CD14-positive monocyte (primary cell): ENCODE measurements around the gene SPTBN4. TPM values are rescaled to one million over a fixed set of nuclear protein-coding genes. Genes with fewer than 3 reads are reported as not detected.

Experiments used
- DNase-seq, 3 donors: peaks; one replicate each; pipeline ENCODE4 v3.0.0-alpha.2; 2011 to 2022
- H2AFZ ChIP-seq: 2 replicates; pipeline ENCODE4 v1.6.0; 2012; ENCODE audit warnings: mild to moderate bottlenecking, low read depth, low read length, inconsistent platforms; ENCODE audit not compliant: insufficient read depth, poor library complexity, severe bottlenecking
- H3K27ac ChIP-seq, 2 donors: 1 replicate in 1 of 2; 2 replicates in 1 of 2; pipeline ENCODE4 v1.5.1; 2012 to 2013; ENCODE audit warnings: low read length in 2 of 2, control low read depth in 1 of 2, inconsistent platforms in 1 of 2, low read depth in 1 of 2, mild to moderate bottlenecking in 1 of 2
- H3K27me3 ChIP-seq, 2 donors: one replicate each; pipeline versions ENCODE4 v1.6.0 to v1.6.1; 2011 to 2013; ENCODE audit warnings: low read length in 2 of 2; ENCODE audit not compliant: control insufficient read depth in 2 of 2, insufficient read depth in 2 of 2
- H3K36me3 ChIP-seq, 2 donors: replicated peaks in 1 of 2; 1 replicate in 1 of 2; 2 replicates in 1 of 2; pipeline versions ENCODE4 v1.5.1 to v1.6.1; 2012 to 2013; ENCODE audit warnings: low read length in 2 of 2, control low read depth in 1 of 2, inconsistent platforms in 1 of 2, mild to moderate bottlenecking in 1 of 2; ENCODE audit not compliant: insufficient read depth in 2 of 2, control insufficient read depth in 1 of 2
- H3K4me1 ChIP-seq, 2 donors: 1 replicate in 1 of 2; 2 replicates in 1 of 2; pipeline versions ENCODE4 v1.5.1 to v1.6.1; 2012 to 2013; ENCODE audit warnings: low read length in 2 of 2, control low read depth in 1 of 2, inconsistent platforms in 1 of 2, mild to moderate bottlenecking in 1 of 2, moderate library complexity in 1 of 2; ENCODE audit not compliant: insufficient read depth in 2 of 2, control insufficient read depth in 1 of 2
- H3K4me2 ChIP-seq: replicated peaks from 2 replicates; pipeline ENCODE3; 2012; ENCODE audit warnings: low read length, moderate library complexity, mild to moderate bottlenecking; ENCODE audit not compliant: poor library complexity, severe bottlenecking; ENCODE audit errors: extremely low read depth
- H3K4me3 ChIP-seq, 3 experiments: fragments of 200-600 bp in 1 of 3; sonication (generic) in 1 of 3; replicated peaks in 1 of 3; 1 replicate in 2 of 3; 2 replicates in 1 of 3; pipeline ENCODE4 v1.5.1; 2011 to 2013; ENCODE audit warnings: low read length in 3 of 3, mild to moderate bottlenecking in 3 of 3, control low read depth in 2 of 3, low read depth in 2 of 3, inconsistent platforms in 1 of 3, moderate library complexity in 1 of 3
- H3K79me2 ChIP-seq: 2 replicates; pipeline ENCODE4 v1.6.0; 2012; ENCODE audit warnings: mild to moderate bottlenecking, control low read depth, inconsistent platforms, low read length, moderate library complexity; ENCODE audit not compliant: insufficient read depth
- H3K9ac ChIP-seq: 2 replicates; pipeline ENCODE4 v1.6.0; 2017; ENCODE audit warnings: low read length, mild to moderate bottlenecking; ENCODE audit not compliant: insufficient read depth, poor library complexity, severe bottlenecking
- H3K9me3 ChIP-seq, 2 donors: replicated peaks in 1 of 2; 1 replicate in 1 of 2; 2 replicates in 1 of 2; pipeline versions ENCODE4 v1.5.1 to v1.6.1; 2012 to 2013; ENCODE audit warnings: low read length in 2 of 2, control low read depth in 1 of 2; ENCODE audit not compliant: control insufficient read depth in 1 of 2, insufficient read depth in 1 of 2
- H4K20me1 ChIP-seq: 2 replicates; pipeline ENCODE4 v1.6.0; 2012; ENCODE audit warnings: mild to moderate bottlenecking, low read length, control low read depth, moderate library complexity; ENCODE audit not compliant: insufficient read depth
- H3K27ac Mint-ChIP-seq, 7 donors: one replicate each; pipeline ENCODE4 v1.8.0; 2020; ENCODE audit warnings: mild to moderate bottlenecking in 7 of 7, mixed read lengths in 7 of 7, moderate library complexity in 6 of 7, inconsistent platforms in 2 of 7
- H3K27me3 Mint-ChIP-seq, 3 donors: one replicate each; pipeline ENCODE4 v1.8.0; 2021 to 2022; ENCODE audit warnings: low read depth in 3 of 3, mild to moderate bottlenecking in 3 of 3, mixed read lengths in 3 of 3, moderate library complexity in 3 of 3, inconsistent platforms in 1 of 3
- H3K36me3 Mint-ChIP-seq, 2 donors: one replicate each; pipeline ENCODE4 v1.8.0; 2020; ENCODE audit warnings: mixed read lengths in 2 of 2, inconsistent platforms in 1 of 2, mild to moderate bottlenecking in 1 of 2
- H3K4me1 Mint-ChIP-seq: one replicate; pipeline ENCODE4 v1.8.0; 2020; ENCODE audit warnings: mild to moderate bottlenecking, mixed read lengths
- H3K4me3 Mint-ChIP-seq, 2 donors: one replicate each; pipeline ENCODE4 v1.8.0; 2020; ENCODE audit warnings: mild to moderate bottlenecking in 2 of 2, mixed read lengths in 2 of 2, moderate library complexity in 1 of 2
- H3K9me3 Mint-ChIP-seq, 7 donors: one replicate each; pipeline ENCODE4 v1.8.0; 2020 to 2022; ENCODE audit warnings: mixed read lengths in 7 of 7, mild to moderate bottlenecking in 6 of 7, moderate library complexity in 6 of 7, inconsistent platforms in 2 of 7
- WGBS: methylation state at CpG from one replicate; pipeline ENCODE4 v1.1.5; 2013; ENCODE audit warnings: missing lambda C conversion rate; ENCODE audit not compliant: insufficient coverage; 5-methylcytosine and 5-hydroxymethylcytosine counted together
- intact Hi-C, 2 donors: fragments of 100-400 bp; cut with micrococcal nuclease; formaldehyde crosslinking; loops; one replicate each; pipeline versions ENCODE4 v1.15.0 to v1.15.1; 2023
- polyA plus RNA-seq, 3 donors: library from polyadenylated mRNA; depleted of rRNA in 1 of 3; unstranded in 2 of 3; stranded (reverse) in 1 of 3; fragments of 300-500 nt in 2 of 3; fragments of >200 nt in 1 of 3; fragmentation: Illumina TruSeq in 2 of 3; gene quantifications; 1 replicate in 2 of 3; 2 replicates in 1 of 3; pipeline ENCODE4 v1.2.3, GENCODE V29; 2012 to 2021
- TF ChIP-seq, protein P1 (sequence below): fragments of 200-600 bp; IDR thresholded peaks from one replicate; pipeline ENCODE4 v1.8.0; 2022; ENCODE audit warnings: antibody characterized with exemption, mild to moderate bottlenecking

SPTBN4 gene
- polyA plus RNA-seq, 3 donors = 0.07 TPM; not detected in 2

DNA sequence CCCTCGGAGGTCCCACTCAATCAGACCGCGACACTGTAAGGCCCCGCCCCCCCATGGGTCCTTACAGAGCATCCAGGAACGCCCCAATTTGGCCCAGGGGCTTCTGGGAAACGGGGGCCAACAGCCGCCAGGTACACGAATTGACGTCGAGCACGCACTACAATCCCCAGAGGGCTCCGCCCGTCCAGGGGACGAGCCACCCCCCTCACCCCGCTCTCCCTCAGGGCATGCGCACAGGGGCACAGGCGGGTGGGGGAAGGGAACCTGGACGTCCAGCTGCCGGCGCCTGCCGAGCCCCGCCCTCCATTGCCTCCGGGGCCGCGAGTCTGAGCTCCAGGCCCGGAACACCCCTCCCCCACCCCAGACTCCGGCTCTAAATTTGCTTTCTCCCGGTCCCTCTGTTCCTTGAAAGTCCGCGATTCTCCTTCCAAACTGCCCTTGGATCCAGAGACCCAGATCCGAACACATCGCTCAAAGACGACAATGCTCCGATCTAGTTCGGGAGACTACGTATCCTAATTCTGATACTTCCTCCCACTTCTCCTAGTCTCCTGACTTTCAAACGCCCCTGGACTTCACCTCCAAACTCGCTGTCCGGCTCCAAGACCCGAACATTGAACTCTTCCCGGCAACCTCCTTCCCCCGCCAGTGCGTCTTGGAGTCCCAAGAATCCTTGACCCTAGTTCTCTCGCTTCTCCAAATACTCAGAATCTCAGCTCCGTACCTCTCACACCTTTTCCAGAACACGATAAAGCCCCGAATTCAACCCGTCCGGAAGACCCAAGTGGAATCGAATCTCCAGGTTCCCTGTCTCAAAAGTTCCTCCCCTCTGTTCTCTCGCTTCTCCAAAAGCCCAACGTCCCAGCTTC is 23.4 kb upstream of the SPTBN4 start:
- Histone ChIP-seq H3K4me2 (peak overlapping the region; percentile 84), H3K27me3 (no peaks in the 10 kb centered on the region), H3K9ac (peak overlapping the region; percentile 83), H3K4me1 (peaks cover 28 to 32% of the 10 kb centered on the region in 2 donors), H3K4me3 (peak overlapping the region; percentile 87 to 100 (median 100)), H4K20me1 (peaks cover 39% of the 10 kb centered on the region), H3K9me3 (no peaks in the 10 kb centered on the region), H2AFZ (no peak overlapping the region), H3K36me3 (peaks cover 29 to 46% of the 10 kb centered on the region in 2 donors), H3K79me2 (peaks cover 43% of the 10 kb centered on the region), H3K27ac (peak overlapping the region; percentile 95 to 97)
- TF ChIP-seq, protein P1, sequence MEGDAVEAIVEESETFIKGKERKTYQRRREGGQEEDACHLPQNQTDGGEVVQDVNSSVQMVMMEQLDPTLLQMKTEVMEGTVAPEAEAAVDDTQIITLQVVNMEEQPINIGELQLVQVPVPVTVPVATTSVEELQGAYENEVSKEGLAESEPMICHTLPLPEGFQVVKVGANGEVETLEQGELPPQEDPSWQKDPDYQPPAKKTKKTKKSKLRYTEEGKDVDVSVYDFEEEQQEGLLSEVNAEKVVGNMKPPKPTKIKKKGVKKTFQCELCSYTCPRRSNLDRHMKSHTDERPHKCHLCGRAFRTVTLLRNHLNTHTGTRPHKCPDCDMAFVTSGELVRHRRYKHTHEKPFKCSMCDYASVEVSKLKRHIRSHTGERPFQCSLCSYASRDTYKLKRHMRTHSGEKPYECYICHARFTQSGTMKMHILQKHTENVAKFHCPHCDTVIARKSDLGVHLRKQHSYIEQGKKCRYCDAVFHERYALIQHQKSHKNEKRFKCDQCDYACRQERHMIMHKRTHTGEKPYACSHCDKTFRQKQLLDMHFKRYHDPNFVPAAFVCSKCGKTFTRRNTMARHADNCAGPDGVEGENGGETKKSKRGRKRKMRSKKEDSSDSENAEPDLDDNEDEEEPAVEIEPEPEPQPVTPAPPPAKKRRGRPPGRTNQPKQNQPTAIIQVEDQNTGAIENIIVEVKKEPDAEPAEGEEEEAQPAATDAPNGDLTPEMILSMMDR = no peak
- DNase-seq = peak; percentile 99
- peaks cover 27% of the 10 kb centered on the region for H3K4me1 Mint-ChIP-seq
- H3K27ac Mint-ChIP-seq = peak overlapping the region; percentile 97 to 100 (median 98)
- H3K4me3 Mint-ChIP-seq = peak overlapping the region; percentile 100
- under 1% methylated on average over 47 of the region's 52 CpGs for WGBS
- peaks cover 41 to 51% of the 10 kb centered on the region in 2 donors for H3K36me3 Mint-ChIP-seq
- peaks cover 0 to 3% (median 2%) of the 10 kb centered on the region in 7 donors for H3K9me3 Mint-ChIP-seq
- intact Hi-C loops = loop anchor here in 1 of 2 donors (1.0 to 5.0 kb wide), 3 partner anchors 17 to 156 kb away; partner anchors contain the start of gene AKT2
- H3K27me3 Mint-ChIP-seq = peaks cover 0 to 1% (median 0%) of the 10 kb centered on the region in 3 donors

DNA sequence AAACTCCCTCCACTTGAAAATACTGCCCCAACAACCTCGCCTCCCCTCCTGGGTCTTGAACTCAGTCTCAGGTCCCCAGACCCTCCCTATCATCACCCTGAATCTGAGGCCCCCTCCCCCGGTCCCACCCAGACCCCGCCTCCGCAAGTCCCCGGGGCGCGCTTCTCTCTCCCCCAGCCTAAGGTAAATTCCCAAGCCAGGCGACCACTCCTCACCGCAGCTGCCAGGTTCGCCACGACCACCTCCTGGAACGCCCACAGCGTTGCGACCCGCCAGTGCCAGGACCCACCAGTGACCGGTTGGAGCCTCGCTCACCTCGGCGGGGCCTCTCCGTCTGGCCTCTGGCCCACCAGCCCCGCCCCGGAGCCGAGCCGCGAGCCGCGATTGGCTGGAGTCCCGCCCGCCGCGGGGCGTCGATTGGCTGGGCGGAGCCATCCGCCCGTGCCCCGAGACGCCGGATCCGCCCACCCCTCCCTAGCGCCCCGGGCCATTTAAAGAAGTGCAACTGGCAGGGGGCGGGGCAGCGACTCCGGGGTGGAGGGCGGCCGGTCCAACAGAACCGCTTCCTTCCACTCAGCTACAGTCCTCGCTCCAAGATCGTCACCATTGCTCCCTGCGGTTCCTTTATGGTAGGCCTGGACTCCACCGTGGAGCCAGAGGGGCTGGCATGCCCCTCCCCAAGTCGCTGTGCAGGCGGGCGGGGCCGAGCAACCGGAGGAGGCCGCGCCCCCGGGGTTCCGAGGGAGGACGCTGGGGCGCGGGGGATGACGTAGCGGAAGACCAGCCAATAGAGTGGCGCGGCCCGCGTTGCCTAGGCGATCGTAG is 22.6 kb upstream of the SPTBN4 start, which contains the start of gene SERTAD3:
TSS of gene SERTAD3 (minus strand) at position 336 of the 825 bp plus-strand sequence. CDS start 2,255 bp downstream, outside the sequence.
- Histone ChIP-seq H4K20me1 (peaks cover 38% of the 10 kb centered on the region), H3K4me1 (peaks cover 28 to 32% of the 10 kb centered on the region in 2 donors), H3K36me3 (peaks cover 36 to 54% of the 10 kb centered on the region in 2 donors), H3K27ac (peak within 1 kb of the TSS; percentile 95 to 97), H3K4me3 (peak within 1 kb of the TSS; percentile 87 to 100 (median 100)), H3K79me2 (peaks cover 43% of the 10 kb centered on the region), H3K4me2 (peak within 1 kb of the TSS; percentile 84), H3K27me3 (no peaks in the 10 kb centered on the region), H3K9me3 (no peaks in the 10 kb centered on the region), H2AFZ (peak within 1 kb of the TSS; percentile 75), H3K9ac (peak within 1 kb of the TSS; percentile 83)
- DNase-seq = peak; percentile 93 to 94 (median 93)
- Mint-ChIP-seq H3K27ac (peak within 1 kb of the TSS; percentile 97 to 100 (median 98)), H3K9me3 (peaks cover 0 to 3% (median 2%) of the 10 kb centered on the region in 7 donors), H3K4me3 (peak within 1 kb of the TSS; percentile 100), H3K36me3 (peaks cover 47 to 58% of the 10 kb centered on the region in 2 donors), H3K27me3 (peaks cover 0 to 1% (median 0%) of the 10 kb centered on the region in 3 donors), H3K4me1 (peaks cover 27% of the 10 kb centered on the region)
- TF ChIP-seq, protein P1 = no peak
- intact Hi-C loops = loop anchor here (1.0 to 5.0 kb wide), 5 partner anchors 18 to 157 kb away; partner anchors contain the start of genes AKT2 (in 1 of the 2) and BLVRB (in 1 of the 2)
- under 1% methylated on average over 61 of the region's 72 CpGs for WGBS
